Measurements from ENCODE around the gene ITIH3.

- no peak for TF ChIP-seq CTCF (IDR thresholded peaks at IDR 0.05)
- no peak for TF ChIP-seq POLR2A (IDR thresholded peaks at IDR 0.05)
These were observed 803 bp downstream of the ITIH3 start for GRCh38 chr3:52795298-52795900.

Measured in uterus (tissue), 2 donors.